GM10266 (cell line): ENCODE data around the gene SH3BP5L.

Source experiments
- DNase-seq: peaks from one replicate; pipeline ENCODE4 v3.0.0; 2012; ENCODE audit errors: extremely low spot score
- TF ChIP-seq, protein P1 (sequence below): IDR thresholded peaks from 2 replicates; pipeline ENCODE4 v1.5.1; 2012; ENCODE audit warnings: mild to moderate bottlenecking, low read depth; ENCODE audit not compliant: control insufficient read depth, insufficient read depth; ENCODE audit errors: missing control alignments

The SH3BP5L gene

DNA sequence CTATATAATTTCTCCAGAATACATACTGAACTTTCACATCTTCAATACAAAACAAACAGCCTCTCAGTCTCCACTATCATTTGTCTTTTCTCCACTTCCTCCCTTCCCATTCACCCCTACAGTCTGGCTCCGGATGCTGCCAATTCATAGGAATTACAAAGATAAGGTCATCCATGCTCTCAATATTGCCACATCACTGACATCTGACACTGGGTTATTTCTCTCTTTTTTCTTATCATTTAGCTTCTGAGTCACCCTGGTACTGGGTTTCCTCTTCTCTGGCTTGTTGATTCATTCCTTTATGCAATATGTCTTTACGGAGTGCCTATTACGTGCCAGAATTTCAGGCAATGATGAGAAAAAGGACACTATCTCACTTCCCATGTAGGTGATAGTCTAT is 3.1 kb upstream of the SH3BP5L start:
- TF ChIP-seq, protein P1, sequence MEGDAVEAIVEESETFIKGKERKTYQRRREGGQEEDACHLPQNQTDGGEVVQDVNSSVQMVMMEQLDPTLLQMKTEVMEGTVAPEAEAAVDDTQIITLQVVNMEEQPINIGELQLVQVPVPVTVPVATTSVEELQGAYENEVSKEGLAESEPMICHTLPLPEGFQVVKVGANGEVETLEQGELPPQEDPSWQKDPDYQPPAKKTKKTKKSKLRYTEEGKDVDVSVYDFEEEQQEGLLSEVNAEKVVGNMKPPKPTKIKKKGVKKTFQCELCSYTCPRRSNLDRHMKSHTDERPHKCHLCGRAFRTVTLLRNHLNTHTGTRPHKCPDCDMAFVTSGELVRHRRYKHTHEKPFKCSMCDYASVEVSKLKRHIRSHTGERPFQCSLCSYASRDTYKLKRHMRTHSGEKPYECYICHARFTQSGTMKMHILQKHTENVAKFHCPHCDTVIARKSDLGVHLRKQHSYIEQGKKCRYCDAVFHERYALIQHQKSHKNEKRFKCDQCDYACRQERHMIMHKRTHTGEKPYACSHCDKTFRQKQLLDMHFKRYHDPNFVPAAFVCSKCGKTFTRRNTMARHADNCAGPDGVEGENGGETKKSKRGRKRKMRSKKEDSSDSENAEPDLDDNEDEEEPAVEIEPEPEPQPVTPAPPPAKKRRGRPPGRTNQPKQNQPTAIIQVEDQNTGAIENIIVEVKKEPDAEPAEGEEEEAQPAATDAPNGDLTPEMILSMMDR = no peak
- no peak for DNase-seq

DNA sequence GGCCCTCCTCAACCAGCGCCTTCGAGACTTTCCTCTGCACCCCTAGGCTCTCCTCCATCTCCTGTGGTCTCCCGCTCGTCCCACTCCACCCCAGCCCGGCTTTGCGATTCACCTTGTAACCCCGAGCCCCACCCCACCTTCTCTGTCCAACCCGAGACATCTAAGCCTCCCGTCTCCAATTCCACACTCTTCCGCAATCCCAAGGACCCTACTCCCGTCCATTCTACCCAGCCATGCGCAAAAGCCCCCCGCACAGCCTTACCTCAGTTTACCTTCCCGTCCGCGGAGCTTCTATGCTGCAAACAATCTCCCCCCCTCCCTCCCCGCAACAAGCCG is 174 bp downstream of the SH3BP5L start:
- DNase-seq = no peak
- TF ChIP-seq, protein P1 = no peak

DNA sequence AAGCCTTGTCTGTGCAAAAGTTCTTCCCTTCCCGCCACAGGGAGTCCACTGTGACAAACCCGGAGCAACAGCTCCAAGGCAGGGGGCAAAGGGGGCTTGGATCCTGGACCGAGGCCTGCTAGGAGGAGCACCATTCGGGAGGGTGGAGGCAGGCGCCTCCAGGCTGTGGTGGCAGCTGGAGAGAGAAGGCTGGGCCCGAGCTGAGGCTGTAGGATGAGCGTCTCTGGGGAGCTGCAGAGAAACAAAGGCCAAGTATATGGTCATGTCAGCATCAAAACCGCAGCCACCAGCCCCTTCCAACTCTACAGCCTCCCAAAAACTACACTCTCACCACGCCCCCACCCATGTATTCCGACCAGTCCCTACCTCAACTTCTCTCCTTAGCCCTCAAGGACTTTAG is 579 bp downstream of the SH3BP5L start:
- no peak for DNase-seq
- TF ChIP-seq, protein P1 = no peak

DNA sequence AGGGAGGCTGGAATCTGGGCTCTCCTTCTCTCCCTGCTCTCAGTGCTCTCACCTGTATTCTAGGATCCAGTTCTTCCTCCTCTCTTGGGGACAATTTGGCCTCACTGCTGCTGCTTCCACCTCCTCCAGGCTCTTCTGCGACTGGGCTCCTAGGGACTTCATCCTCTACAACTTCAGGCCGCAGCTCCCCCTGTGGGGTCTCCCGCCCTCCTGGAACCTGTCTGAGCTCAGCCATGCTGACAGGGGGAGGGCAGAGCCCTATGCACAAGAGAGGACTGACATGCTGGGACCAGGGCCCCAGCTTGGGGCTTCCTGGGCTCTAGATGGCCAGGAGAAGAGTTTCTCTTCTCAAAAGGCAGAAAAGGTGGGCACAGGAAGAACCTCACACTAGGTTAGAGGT is 1.0 kb downstream of the SH3BP5L start:
- no peak for DNase-seq
- TF ChIP-seq, protein P1 = no peak

DNA sequence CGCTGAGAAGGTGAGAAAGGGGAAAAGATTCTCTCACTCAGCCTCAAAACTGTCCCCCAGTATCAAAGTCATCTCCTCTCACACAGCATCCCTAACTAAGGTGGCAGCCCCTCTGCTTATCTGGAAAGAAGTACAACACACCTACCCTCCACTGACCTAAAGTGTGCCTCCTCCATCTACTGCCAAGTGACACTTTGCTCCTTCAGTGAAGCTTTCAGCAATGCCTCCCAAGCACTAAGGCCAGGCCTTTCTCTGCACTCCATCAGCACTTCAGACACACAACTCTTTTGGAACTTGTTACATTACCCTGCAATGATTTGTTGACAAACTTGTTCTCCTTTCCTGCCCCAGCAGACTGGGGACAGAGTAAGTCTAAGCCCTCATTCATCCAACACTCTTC is 1.4 kb downstream of the SH3BP5L start:
- no peak for DNase-seq
- TF ChIP-seq, protein P1 = no peak

DNA sequence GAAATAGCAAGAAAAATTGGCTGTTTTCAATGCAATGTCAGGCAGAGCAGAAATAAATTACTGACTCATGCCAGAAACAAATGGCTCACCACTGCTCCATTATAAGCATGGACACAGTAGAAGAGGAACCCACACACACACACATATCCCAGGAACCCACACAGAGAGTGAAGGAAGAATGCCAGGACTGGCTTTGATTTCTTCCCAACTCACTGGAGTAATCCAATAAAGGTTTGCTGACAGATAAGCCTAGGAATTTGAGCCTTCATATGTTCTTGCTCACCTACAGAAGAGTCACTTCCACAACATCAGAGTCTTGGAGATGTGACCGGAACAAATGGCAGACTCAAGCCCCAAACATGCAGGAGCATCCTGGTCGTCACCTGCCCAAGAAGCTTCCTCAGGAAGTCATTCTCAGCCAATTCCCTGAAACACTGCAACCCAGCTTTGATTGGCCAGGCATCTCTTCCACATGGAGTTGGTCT is 2.2 kb downstream of the SH3BP5L start:
- TF ChIP-seq, protein P1 = no peak
- DNase-seq = no peak

DNA sequence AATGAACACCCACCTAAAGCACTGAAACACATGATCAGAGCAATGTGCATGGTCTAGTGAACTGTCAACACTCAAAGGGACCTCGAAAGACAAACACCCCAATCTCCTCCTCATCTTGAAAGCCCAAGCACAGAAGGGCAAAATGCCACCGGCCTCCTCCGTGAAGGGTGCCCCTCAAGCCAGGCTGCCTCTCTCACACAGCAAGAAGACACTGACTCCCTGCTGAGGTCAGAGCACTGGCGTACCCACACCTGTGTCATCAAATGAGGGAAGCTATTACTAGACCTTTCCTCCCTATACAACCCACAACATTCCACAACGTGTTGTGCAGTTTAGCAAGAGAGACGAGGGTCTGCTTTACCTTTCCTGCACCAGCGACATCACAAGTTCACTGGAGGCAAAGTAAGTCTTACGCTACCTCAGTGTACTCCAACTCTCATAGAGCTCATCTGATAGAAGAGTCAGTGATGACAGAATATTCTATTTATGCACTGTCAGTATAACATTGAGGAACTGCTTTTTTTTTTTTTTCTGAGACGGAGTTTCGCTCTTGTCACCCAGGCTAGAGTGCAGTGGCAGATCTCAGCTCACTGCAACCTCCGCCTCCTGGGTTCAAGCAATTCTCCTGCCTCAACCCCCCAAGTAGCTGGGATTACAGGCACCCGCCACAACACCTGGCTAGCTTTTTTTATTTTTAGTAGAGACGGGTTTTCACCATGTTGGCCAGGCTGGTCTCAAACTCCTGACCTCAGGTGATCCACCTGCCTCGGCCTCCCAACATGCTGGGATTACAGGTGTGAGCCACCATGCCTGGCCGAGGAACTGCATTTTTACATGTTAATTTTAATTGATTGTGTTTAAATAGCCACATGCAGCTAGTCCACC is 3.3 kb downstream of the SH3BP5L start:
- TF ChIP-seq, protein P1 = no peak
- no peak for DNase-seq
